ENCODE results near the gene UBR4.

Gene UBR4

DNA sequence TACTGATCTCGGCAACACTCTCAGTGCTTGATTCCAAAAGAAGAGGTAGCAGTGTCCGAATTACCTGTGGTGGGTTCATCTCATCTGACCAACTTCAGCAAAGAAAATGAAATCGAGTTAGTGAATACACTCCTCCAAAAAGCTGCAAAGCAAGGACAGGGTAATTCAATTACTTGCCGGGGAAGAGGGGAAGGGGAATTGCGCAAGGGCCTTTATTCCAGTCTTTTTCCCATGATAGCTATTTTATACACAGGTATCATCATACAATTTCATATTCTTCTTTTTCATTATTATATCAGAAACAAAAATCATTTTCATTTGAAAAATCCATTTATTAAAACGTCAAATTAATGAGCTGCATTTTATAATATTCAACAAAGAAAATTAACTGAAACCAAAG is 42.9 kb downstream of the UBR4 start:
- TF ChIP-seq ZNF384 (IDR thresholded peaks at IDR 0.05): no peak
- TF ChIP-seq BHLHE40 (IDR thresholded peaks at IDR 0.05; ENCODE audit: borderline replicate concordance): no peak
- TF ChIP-seq, protein P1, sequence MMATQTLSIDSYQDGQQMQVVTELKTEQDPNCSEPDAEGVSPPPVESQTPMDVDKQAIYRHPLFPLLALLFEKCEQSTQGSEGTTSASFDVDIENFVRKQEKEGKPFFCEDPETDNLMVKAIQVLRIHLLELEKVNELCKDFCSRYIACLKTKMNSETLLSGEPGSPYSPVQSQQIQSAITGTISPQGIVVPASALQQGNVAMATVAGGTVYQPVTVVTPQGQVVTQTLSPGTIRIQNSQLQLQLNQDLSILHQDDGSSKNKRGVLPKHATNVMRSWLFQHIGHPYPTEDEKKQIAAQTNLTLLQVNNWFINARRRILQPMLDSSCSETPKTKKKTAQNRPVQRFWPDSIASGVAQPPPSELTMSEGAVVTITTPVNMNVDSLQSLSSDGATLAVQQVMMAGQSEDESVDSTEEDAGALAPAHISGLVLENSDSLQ (IDR thresholded peaks at IDR 0.05): no peak
- TF ChIP-seq FOXA1 (IDR thresholded peaks at IDR 0.05): no peak
- no peak for TF ChIP-seq HDGF (IDR thresholded peaks at IDR 0.05; ENCODE audit: borderline replicate concordance)
- TF ChIP-seq ELF4 (IDR thresholded peaks at IDR 0.05): no peak
- no peak for TF ChIP-seq LEF1 (IDR thresholded peaks at IDR 0.05; ENCODE audit: borderline replicate concordance)
- no peak for TF ChIP-seq TARDBP (IDR thresholded peaks at IDR 0.05)
- no peak for TF ChIP-seq FOXM1 (IDR thresholded peaks at IDR 0.05; ENCODE audit: borderline replicate concordance)
- no peak for TF ChIP-seq SUZ12 (IDR thresholded peaks at IDR 0.05)
- TF ChIP-seq CTBP1 (IDR thresholded peaks at IDR 0.05; ENCODE audit: borderline replicate concordance): no peak
- ChIA-PET POLR2A (no interaction called here), CTCF (no interaction called here)
- no peak for DNase-seq (ENCODE audit: extremely low spot score)

DNA sequence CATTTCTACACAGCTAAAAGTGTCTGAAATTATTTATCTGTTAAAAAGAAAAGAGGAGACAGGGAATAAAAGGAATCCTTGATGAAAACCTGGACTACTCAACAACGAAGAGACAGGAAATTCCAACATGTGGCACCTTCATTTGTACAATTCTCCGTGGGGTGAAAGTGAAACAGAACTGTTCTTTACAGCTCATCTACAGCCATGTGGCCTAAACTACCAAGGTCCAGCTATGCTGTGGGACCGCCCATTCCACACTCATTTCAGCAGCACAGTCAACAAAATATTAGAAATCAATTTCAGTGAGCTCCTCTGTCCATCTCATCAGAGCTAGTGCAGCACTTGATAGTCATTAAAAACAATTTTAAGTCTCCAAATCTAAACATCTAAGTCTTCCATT is 44.0 kb downstream of the UBR4 start:
- ChIA-PET POLR2A (no interaction called here), CTCF (no interaction called here)
- DNase-seq (ENCODE audit: extremely low spot score): no peak
- TF ChIP-seq FOXA1 (IDR thresholded peaks at IDR 0.05) (no peak), ZNF384 (IDR thresholded peaks at IDR 0.05) (no peak), CTBP1 (IDR thresholded peaks at IDR 0.05; ENCODE audit: borderline replicate concordance) (no peak), HDGF (IDR thresholded peaks at IDR 0.05; ENCODE audit: borderline replicate concordance) (no peak)
- TF ChIP-seq, protein P1 (IDR thresholded peaks at IDR 0.05): no peak

DNA sequence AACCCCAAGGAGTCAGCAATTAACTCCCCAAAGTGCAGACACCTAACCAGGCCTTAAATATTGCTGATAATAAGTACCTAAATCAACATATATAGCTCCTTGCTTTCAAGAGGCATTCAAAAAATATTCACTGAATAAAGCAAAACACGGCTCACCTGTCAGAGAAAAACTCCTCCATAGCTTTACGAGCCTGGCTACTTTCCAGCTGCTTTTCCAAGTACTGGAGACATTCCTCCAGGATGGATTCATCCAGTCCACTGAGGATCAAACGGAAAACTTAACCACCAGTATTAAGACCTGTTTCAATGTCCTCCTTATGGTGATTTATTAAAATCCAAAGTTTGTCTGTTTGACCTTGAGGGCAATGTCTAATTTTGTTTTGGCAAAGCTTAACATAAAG is 44.6 kb downstream of the UBR4 start:
- CTCF ChIA-PET: no interaction called here
- POLR2A ChIA-PET: no interaction called here
- no peak for DNase-seq (ENCODE audit: extremely low spot score)
- TF ChIP-seq BHLHE40 (IDR thresholded peaks at IDR 0.05; ENCODE audit: borderline replicate concordance) (no peak), CTBP1 (IDR thresholded peaks at IDR 0.05; ENCODE audit: borderline replicate concordance) (no peak), ELF4 (IDR thresholded peaks at IDR 0.05) (no peak), NFRKB (IDR thresholded peaks at IDR 0.05) (no peak), FOXM1 (IDR thresholded peaks at IDR 0.05; ENCODE audit: borderline replicate concordance) (no peak), TARDBP (IDR thresholded peaks at IDR 0.05) (no peak), L3MBTL2 (conservative IDR thresholded peaks at IDR 0.05) (no peak), SUZ12 (IDR thresholded peaks at IDR 0.05) (no peak), ARNT (IDR thresholded peaks at IDR 0.05) (no peak), FOXA1 (IDR thresholded peaks at IDR 0.05) (no peak)
- TF ChIP-seq, protein P1 (IDR thresholded peaks at IDR 0.05): no peak

GRCh38 chr1:19164274-19165015 is 45.6 kb downstream of the UBR4 start:
- ChIA-PET CTCF (no interaction called here), POLR2A (interaction anchor here (1.0 kb wide), 1 partner anchor 23 kb away, joined by 3 read pairs; no protein-coding TSS in a partner anchor)
- TF ChIP-seq CTBP1 (IDR thresholded peaks at IDR 0.05; ENCODE audit: borderline replicate concordance) (no peak), FOXM1 (IDR thresholded peaks at IDR 0.05; ENCODE audit: borderline replicate concordance) (no peak), SP1 (IDR thresholded peaks at IDR 0.05) (no peak), HDGF (IDR thresholded peaks at IDR 0.05; ENCODE audit: borderline replicate concordance) (no peak), FOXA1 (IDR thresholded peaks at IDR 0.05) (no peak), ELF4 (IDR thresholded peaks at IDR 0.05) (no peak), BHLHE40 (IDR thresholded peaks at IDR 0.05; ENCODE audit: borderline replicate concordance) (no peak), LEF1 (IDR thresholded peaks at IDR 0.05; ENCODE audit: borderline replicate concordance) (no peak), SUZ12 (IDR thresholded peaks at IDR 0.05) (no peak), FOXK2 (IDR thresholded peaks at IDR 0.05) (no peak), L3MBTL2 (conservative IDR thresholded peaks at IDR 0.05) (no peak), ARNT (IDR thresholded peaks at IDR 0.05) (no peak), NFRKB (IDR thresholded peaks at IDR 0.05) (no peak), ZNF384 (IDR thresholded peaks at IDR 0.05) (no peak), TARDBP (IDR thresholded peaks at IDR 0.05) (no peak)
- TF ChIP-seq, protein P1 (IDR thresholded peaks at IDR 0.05): no peak
- DNase-seq (ENCODE audit: extremely low spot score): no peak

GRCh38 chr1:19163261-19163660 is 46.8 kb downstream of the UBR4 start:
- CTCF ChIA-PET: no interaction called here

More at GRCh38 chr1:19163261-19163660, 46.8 kb downstream of the UBR4 start:
- DNase-seq (ENCODE audit: extremely low spot score): no peak
- POLR2A ChIA-PET: no interaction called here
- TF ChIP-seq TARDBP (IDR thresholded peaks at IDR 0.05) (no peak), FOXM1 (IDR thresholded peaks at IDR 0.05; ENCODE audit: borderline replicate concordance) (no peak), FOXA1 (IDR thresholded peaks at IDR 0.05) (no peak), SP1 (IDR thresholded peaks at IDR 0.05) (no peak), BHLHE40 (IDR thresholded peaks at IDR 0.05; ENCODE audit: borderline replicate concordance) (no peak), HDGF (IDR thresholded peaks at IDR 0.05; ENCODE audit: borderline replicate concordance) (no peak), NFRKB (IDR thresholded peaks at IDR 0.05) (no peak), ARNT (IDR thresholded peaks at IDR 0.05) (no peak)
- TF ChIP-seq, protein P1 (IDR thresholded peaks at IDR 0.05): no peak
